ENCODE results near the gene EEF1G.
A peak's percentile ranks its signal among the peaks of the same experiment; 100 is the strongest.
"Not testable (repeated sequence)": the region's sequence is repeated elsewhere in the genome, so short reads cannot be mapped to it uniquely, and the experiment has no call there.

Gene EEF1G

GRCh38 chr11:62573592-62574362 is at the start of gene EEF1G:
Gene EEF1G, minus strand, starts transcription at chr11:62573891. Its CDS starts 49 bp downstream, at chr11:62573842.
- TF ChIP-seq, protein P1, sequence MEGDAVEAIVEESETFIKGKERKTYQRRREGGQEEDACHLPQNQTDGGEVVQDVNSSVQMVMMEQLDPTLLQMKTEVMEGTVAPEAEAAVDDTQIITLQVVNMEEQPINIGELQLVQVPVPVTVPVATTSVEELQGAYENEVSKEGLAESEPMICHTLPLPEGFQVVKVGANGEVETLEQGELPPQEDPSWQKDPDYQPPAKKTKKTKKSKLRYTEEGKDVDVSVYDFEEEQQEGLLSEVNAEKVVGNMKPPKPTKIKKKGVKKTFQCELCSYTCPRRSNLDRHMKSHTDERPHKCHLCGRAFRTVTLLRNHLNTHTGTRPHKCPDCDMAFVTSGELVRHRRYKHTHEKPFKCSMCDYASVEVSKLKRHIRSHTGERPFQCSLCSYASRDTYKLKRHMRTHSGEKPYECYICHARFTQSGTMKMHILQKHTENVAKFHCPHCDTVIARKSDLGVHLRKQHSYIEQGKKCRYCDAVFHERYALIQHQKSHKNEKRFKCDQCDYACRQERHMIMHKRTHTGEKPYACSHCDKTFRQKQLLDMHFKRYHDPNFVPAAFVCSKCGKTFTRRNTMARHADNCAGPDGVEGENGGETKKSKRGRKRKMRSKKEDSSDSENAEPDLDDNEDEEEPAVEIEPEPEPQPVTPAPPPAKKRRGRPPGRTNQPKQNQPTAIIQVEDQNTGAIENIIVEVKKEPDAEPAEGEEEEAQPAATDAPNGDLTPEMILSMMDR (IDR thresholded peaks at IDR 0.05; ENCODE audit: borderline replicate concordance, insufficient read depth, low read depth, low read length), result no peak
- peak within 1 kb of the TSS; percentile 85 for H3K4me3 ChIP-seq (ENCODE audit: low read depth, low read length)

GRCh38 chr11:62622476-62623089 is 48.9 kb upstream of the EEF1G start:
- no peak overlapping the region for H3K4me3 ChIP-seq (ENCODE audit: low read depth, low read length)

DNA sequence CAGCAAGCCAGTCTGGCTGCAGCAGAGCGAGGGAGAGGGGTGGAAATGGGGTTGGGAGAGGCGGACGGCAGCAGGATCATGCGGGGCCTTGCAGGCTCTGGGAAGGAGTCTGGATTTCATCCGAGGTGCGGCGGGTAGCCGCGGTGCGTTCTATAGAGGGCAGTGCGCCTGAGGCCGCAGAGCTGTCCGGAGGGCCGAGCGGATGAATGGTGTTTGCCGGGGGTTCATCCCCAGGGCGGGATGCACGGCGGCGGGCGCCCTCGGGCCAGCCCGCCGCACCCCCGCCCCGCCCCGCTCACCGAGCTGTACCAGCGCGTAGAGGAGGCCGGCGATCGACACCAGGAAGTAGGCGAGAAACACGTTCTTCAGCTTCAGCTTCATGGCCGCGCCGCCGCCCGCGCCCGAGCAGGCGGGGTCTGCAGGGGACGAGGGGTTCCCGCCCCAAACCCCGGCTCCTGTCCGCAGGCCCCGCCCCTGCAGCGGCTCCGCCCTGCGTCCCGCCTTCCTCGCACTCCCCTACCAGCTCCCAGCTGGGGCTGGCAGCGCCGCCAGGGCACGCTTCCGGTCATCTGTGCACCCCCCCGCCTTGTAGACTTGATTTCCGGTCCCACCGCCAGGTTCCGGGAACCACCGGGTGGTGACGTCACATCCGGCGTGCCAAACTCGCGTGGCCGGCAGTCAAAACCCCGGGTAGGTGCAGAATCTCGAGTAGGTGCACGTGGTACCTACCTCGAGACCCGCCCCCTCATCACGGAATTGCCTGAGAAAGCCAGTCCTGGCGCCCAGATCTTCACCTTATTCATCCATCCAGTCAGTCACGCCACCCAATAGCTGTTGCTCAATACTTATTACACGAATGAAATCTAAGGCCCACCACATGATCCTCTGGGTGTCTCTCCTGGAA is 48.1 kb upstream of the EEF1G start, which contains the start of gene B3GAT3:
B3GAT3 (minus strand) TSS at position 420 of the 904 bp plus-strand sequence; CDS start at position 381, 39 bp downstream.
- H3K4me3 ChIP-seq (ENCODE audit: low read depth, low read length), result peak within 1 kb of the TSS; percentile 90
- TF ChIP-seq, protein P1 (IDR thresholded peaks at IDR 0.05; ENCODE audit: borderline replicate concordance, insufficient read depth, low read depth, low read length), result no peak

More at GRCh38 chr11:62622476-62623089, 48.9 kb upstream of the EEF1G start:
- TF ChIP-seq, protein P1 (IDR thresholded peaks at IDR 0.05; ENCODE audit: borderline replicate concordance, insufficient read depth, low read depth, low read length), result no peak

DNA sequence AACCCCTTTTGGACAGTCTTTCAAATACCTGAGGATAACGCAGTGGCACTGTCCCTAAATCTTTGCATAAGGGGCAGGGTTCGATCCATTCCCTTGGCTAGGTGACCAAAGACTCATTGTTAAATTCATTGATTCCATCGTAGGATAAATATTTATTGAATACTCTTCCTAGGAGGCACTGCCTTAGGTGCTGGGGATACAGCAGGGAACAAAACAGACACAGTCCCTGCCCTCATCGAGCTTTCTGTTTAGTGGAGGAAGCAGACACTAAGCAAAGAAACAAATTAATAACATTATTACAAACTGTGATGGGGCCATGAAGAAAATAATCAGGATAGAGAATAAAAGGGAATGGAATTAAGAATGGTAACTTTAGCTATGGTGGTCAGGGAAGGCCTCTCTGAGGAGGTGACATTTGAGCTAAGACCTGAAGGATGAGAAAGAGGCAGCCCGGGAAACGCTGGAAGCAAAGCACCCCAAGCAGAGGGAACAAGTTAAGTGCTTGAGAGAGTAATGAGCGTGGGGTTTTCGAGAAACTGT is 47.4 kb upstream of the EEF1G start:
- H3K4me3 ChIP-seq (ENCODE audit: low read depth, low read length), result peak overlapping the region; percentile 90
- TF ChIP-seq, protein P1 (IDR thresholded peaks at IDR 0.05; ENCODE audit: borderline replicate concordance, insufficient read depth, low read depth, low read length), result no peak

GRCh38 chr11:62616957-62617356 is 43.3 kb upstream of the EEF1G start:
- H3K4me3 ChIP-seq (ENCODE audit: low read depth, low read length), result not testable (repeated sequence)

- TF ChIP-seq, protein P1 (IDR thresholded peaks at IDR 0.05; ENCODE audit: borderline replicate concordance, insufficient read depth, low read depth, low read length), result no peak
- no peak overlapping the region for H3K4me3 ChIP-seq (ENCODE audit: low read depth, low read length)
These were observed 41.8 kb upstream of the EEF1G start for GRCh38 chr11:62615521-62615920.

GRCh38 chr11:62614275-62614674 is 40.6 kb upstream of the EEF1G start:
- TF ChIP-seq, protein P1 (IDR thresholded peaks at IDR 0.05; ENCODE audit: borderline replicate concordance, insufficient read depth, low read depth, low read length), result no peak
- H3K4me3 ChIP-seq (ENCODE audit: low read depth, low read length), result no peak overlapping the region

Measured in GM12875 (cell line).